Central memory CD8-positive, alpha-beta T cell (primary cell): ENCODE measurements around the gene HLA-DQA2.
"Not testable (repeated sequence)": the region's sequence is repeated elsewhere in the genome, so short reads cannot be mapped to it uniquely, and the experiment has no call there.

Source experiments
- ATAC-seq: fragments of 150-1000 bp; cut with Tn5 transposase; replicated peaks from 2 replicates; pipeline ENCODE4 v1.10.0; 2022; ENCODE audit warnings: mild to moderate bottlenecking, moderate FRiP score, moderate number of reproducible peaks; ENCODE audit not compliant: poor library complexity, severe bottlenecking; ENCODE audit errors: extremely low read depth
- DNase-seq, 2 donors: peaks; one replicate each; pipeline ENCODE4 v3.0.0; 2021; ENCODE audit warnings: low spot score in 2 of 2
- H3K27ac Mint-ChIP-seq: one replicate; pipeline ENCODE4 v1.8.0; 2022; ENCODE audit warnings: low read depth, mild to moderate bottlenecking, moderate library complexity, mixed read lengths
- H3K27me3 Mint-ChIP-seq: one replicate; pipeline ENCODE4 v1.8.0; 2022; ENCODE audit warnings: mixed read lengths
- H3K36me3 Mint-ChIP-seq: one replicate; pipeline ENCODE4 v1.8.0; 2022; ENCODE audit warnings: mild to moderate bottlenecking, moderate library complexity, mixed read lengths; ENCODE audit not compliant: insufficient read depth
- H3K4me1 Mint-ChIP-seq: one replicate; pipeline ENCODE4 v1.8.0; 2022; ENCODE audit warnings: mixed read lengths
- H3K4me3 Mint-ChIP-seq: one replicate; pipeline ENCODE4 v1.8.0; 2022; ENCODE audit warnings: mild to moderate bottlenecking, moderate library complexity, mixed read lengths
- H3K9me3 Mint-ChIP-seq: one replicate; pipeline ENCODE4 v1.8.0; 2022; ENCODE audit warnings: mixed read lengths

Gene HLA-DQA2

DNA sequence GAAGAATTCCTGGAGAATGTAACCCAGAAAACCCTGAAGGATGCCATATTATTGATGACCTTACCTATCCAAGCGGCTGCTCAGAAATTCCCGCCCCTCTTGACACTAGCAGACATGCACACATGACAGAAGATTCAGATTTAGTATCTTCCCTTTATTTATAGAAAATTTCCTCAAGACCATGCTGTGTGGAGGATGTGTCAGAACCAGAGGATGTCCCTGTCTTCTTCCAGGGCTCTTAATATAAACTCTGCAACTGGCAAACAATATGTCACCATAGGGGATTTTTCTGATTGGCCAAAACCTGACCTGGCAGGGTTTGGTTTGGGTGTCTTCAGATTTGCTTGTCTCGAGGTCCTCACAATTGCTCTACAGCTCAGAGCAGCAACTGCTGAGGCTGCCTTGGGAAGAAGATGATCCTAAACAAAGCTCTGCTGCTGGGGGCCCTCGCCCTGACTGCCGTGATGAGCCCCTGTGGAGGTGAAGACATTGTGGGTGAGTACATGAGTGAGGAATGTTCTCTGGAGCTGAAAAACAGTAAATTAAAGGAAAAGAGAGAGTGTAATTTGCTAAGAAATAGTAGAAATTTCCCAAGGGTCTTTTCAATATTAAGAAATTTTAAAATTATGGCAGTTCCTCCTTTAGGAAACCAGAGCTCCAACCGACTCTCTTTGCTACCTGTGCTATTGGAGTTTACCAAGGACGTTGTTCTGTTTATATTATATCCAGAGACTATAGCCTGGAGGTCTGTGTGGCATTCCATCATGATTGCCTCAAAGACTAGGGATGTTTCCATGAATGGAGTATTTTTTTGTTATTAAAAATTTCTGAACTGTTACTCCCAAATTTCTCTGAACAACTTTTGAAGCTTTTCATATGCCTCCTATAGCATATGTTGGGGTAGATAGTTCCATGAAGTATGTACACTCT lies at the start of gene HLA-DQA2:
Gene HLA-DQA2, plus strand, starts transcription at position 361 of the 930 bp plus-strand sequence. Its CDS starts 53 bp downstream, at position 414.
- H3K27me3 Mint-ChIP-seq = peaks cover 80% of the 10 kb centered on the region
- DNase-seq = no peak
- no peak within 1 kb of the TSS for H3K27ac Mint-ChIP-seq
- no peak within 1 kb of the TSS for H3K4me3 Mint-ChIP-seq
- ATAC-seq = no peak
- no peaks in the 10 kb centered on the region for H3K4me1 Mint-ChIP-seq
- H3K36me3 Mint-ChIP-seq = peaks cover 2% of the 10 kb centered on the region
- H3K9me3 Mint-ChIP-seq = no peaks in the 10 kb centered on the region

DNA sequence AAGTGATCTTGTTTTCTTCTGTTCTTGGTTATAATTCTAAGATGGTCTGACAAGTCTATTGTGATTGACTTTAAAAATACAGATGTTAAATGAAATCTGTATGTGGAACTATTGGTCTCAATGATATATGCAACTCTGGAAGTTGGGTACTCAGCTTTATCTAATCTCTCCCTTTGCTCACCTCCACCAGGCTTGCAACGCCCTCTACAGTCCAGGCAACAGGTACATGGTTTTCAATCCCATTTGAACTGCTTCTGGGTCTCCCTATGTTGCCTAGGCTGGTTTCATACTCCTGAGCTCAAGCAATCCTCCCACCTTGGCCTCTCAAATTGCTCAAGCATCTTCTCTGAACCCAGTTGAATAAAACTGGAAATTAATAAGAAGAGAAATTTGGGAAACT lies 49.2 kb upstream of the HLA-DQA2 start:
- peak; percentile 37 to 54 for DNase-seq
- peaks cover 18% of the 10 kb centered on the region for H3K4me1 Mint-ChIP-seq
- H3K27ac Mint-ChIP-seq = no peak overlapping the region

DNA sequence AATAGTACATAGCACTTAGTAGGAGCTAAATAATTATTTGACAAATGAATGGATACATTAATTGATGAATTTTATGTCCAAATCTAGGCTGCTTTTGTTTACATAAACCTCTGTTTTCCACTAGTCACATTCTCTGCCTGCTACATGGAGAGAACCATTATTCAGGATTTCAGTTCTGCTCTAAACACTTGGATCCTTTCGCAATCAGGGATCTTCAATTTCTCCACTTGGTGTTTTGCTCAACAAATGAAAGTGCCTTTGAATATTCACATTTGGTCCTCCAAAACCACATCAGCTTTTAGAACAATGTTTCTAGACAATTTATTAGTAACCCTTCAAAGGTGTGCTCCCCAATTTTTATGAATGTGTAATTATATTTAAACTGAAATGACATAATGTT lies 44.2 kb upstream of the HLA-DQA2 start:
- Mint-ChIP-seq H3K9me3 (no peaks in the 10 kb centered on the region), H3K4me3 (no peak overlapping the region), H3K27me3 (peaks cover 69% of the 10 kb centered on the region), H3K36me3 (no peaks in the 10 kb centered on the region), H3K27ac (no peak overlapping the region), H3K4me1 (peaks cover 8% of the 10 kb centered on the region)
- no peak for DNase-seq
- ATAC-seq = no peak

More for the DNA sequence above, 49.2 kb upstream of the HLA-DQA2 start:
- ATAC-seq = peak; percentile 75
- H3K4me3 Mint-ChIP-seq = no peak overlapping the region
- no peaks in the 10 kb centered on the region for H3K9me3 Mint-ChIP-seq
- H3K27me3 Mint-ChIP-seq = peaks cover 34% of the 10 kb centered on the region
- no peaks in the 10 kb centered on the region for H3K36me3 Mint-ChIP-seq

DNA sequence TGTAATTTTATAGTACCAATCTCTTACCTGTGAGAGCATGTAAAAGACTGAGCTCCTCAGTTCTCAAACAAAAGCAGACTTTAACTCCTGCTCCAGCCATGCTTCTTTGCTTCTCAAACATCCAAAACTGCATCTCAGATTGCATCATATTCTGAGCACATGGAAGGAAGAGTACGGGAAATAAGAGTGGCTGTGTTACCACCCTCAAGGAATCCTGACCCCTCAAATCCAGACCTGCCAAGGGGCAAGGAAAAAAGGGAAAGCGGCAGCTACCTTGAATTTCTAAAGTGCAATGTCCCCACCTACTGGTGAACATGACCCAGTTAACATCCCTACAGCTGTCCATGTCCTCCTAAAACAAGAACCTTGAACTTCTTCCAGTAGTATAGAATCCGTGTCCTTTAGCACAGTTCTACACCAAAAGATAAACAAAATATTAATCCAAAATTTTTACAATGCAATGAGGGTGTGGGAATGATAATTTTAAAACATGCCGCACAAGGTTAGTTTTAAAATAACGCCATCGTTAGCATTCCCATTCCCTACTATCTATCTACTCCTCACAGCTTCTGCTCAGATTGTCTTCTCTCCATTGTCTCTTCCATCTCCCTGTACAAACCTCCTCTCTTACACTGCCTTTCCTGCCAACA lies 40.7 kb upstream of the HLA-DQA2 start:
- Mint-ChIP-seq H3K36me3 (no peaks in the 10 kb centered on the region), H3K4me3 (no peak overlapping the region), H3K27me3 (peaks cover 58% of the 10 kb centered on the region), H3K4me1 (peaks cover 5% of the 10 kb centered on the region), H3K27ac (no peak overlapping the region), H3K9me3 (no peaks in the 10 kb centered on the region)
- DNase-seq = peak in 1 of 2 donors; percentile 15
- ATAC-seq = peak; percentile 62

DNA sequence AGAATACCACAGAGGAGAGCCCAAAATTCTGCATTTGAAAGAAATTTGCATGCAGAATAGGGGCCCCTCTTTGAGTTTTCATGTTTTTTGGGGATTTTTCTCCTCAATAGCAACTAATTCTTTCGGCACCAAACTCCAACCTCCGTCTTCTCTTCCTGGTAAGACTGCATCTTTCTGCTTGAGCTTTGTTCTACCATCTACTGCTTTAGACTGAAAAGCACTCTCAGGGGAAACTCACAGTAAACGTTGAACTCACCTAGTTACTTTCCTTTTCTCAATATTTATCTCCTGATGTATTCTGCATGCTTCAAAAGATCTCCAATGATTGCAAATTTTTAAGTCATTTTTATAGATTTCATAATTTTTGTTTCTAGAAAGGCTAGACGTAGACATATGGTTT lies 37.8 kb upstream of the HLA-DQA2 start:
- no peak overlapping the region for H3K4me3 Mint-ChIP-seq
- H3K9me3 Mint-ChIP-seq = no peaks in the 10 kb centered on the region
- H3K27ac Mint-ChIP-seq = no peak overlapping the region
- H3K4me1 Mint-ChIP-seq = peaks cover 5% of the 10 kb centered on the region
- DNase-seq (no peak), ATAC-seq (no peak)
- H3K36me3 Mint-ChIP-seq = no peaks in the 10 kb centered on the region
- peaks cover 49% of the 10 kb centered on the region for H3K27me3 Mint-ChIP-seq

DNA sequence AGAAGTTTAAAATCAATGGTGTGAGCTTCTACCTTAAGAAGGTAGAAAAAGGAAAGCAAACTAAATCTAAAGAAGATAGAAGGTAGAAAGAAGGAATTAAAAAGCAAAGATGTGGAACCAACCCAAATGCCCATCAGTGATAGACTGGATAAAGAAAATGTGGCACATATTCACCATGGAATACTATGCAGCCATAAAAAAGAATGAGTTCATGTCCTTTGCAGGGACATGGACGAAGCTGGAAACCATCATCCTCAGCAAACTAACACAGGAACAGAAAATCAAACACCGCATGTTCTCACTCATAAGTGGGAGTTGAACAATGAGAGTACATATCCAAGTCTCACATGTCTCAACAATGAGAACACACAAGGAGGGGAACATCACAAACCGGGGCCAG lies 36.0 kb upstream of the HLA-DQA2 start:
- ATAC-seq, H3K9me3 Mint-ChIP-seq, H3K4me3 Mint-ChIP-seq, H3K4me1 Mint-ChIP-seq, H3K27ac Mint-ChIP-seq, H3K36me3 Mint-ChIP-seq, DNase-seq: not testable (repeated sequence)
- H3K27me3 Mint-ChIP-seq = peaks cover 38% of the 10 kb centered on the region

DNA sequence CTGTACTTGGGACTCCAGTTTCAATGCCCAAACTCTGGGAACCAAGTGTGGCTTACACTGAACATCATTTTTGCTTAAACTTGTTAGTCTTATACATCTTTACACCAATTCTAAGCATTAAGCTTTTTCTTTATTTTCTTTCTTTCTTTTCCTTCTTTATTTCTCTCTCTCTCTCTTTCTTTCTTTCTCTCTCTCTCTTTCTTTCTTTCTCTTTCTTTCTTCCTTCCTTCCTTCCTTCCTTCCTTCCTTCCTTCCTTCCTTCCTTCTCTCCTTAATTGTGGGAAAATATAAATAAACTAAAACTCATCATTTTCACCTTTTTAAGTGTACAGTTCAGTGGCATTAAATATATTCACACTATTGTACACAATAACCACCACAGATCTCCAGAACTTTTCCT lies 31.6 kb upstream of the HLA-DQA2 start:
- Mint-ChIP-seq H3K36me3 (no peaks in the 10 kb centered on the region), H3K9me3 (no peaks in the 10 kb centered on the region), H3K4me3 (no peak overlapping the region), H3K4me1 (no peaks in the 10 kb centered on the region), H3K27me3 (peaks cover 3% of the 10 kb centered on the region), H3K27ac (no peak overlapping the region)
- DNase-seq (no peak), ATAC-seq (no peak)

DNA sequence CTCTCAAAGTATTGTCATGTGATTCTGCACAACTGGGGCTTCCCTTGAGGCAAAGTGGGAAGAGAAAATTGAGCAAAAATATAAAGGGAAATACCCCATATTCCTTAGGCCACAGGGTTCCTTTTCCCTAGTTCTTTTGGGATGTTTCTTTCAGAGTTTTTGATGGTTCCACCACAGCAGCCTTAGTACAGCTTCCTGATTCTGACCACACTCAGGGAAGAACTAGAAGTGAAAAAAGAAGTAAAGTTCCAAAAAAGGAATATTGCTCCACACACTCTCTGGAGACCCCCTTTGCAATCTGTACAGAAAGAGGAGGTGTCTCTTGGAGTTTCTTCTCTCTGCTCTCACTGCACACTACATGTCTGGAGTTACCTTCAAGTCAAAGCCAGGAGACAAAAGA lies 27.9 kb upstream of the HLA-DQA2 start:
- no peaks in the 10 kb centered on the region for H3K4me1 Mint-ChIP-seq
- no peak for DNase-seq
- no peak overlapping the region for H3K27ac Mint-ChIP-seq
- H3K27me3 Mint-ChIP-seq = peaks cover 23% of the 10 kb centered on the region
- ATAC-seq = no peak
- H3K36me3 Mint-ChIP-seq = no peaks in the 10 kb centered on the region
- no peak overlapping the region for H3K4me3 Mint-ChIP-seq
- H3K9me3 Mint-ChIP-seq = no peaks in the 10 kb centered on the region

DNA sequence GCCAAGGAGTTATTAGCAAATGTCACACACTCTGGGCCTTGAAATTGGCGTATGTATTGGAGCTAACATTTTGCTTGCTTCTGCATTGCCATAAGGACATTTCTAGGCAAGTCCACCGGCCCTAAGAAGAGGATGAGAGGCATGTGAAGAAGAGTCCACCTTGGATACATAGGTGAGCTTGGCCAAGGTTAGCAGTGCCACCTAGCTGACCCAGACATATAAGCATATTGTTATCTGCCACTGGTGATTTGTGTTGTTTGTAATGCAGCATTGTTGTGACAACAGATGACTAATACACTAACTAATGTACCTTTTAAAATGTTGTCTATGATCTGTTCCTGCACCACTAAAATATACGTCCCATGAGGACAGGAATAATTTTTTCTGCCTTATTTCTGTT lies 24.8 kb upstream of the HLA-DQA2 start:
- H3K36me3 Mint-ChIP-seq = no peaks in the 10 kb centered on the region
- no peak for DNase-seq
- H3K4me3 Mint-ChIP-seq = no peak overlapping the region
- no peaks in the 10 kb centered on the region for H3K4me1 Mint-ChIP-seq
- H3K9me3 Mint-ChIP-seq = no peaks in the 10 kb centered on the region
- peaks cover 54% of the 10 kb centered on the region for H3K27me3 Mint-ChIP-seq
- no peak for ATAC-seq
- H3K27ac Mint-ChIP-seq = no peak overlapping the region

DNA sequence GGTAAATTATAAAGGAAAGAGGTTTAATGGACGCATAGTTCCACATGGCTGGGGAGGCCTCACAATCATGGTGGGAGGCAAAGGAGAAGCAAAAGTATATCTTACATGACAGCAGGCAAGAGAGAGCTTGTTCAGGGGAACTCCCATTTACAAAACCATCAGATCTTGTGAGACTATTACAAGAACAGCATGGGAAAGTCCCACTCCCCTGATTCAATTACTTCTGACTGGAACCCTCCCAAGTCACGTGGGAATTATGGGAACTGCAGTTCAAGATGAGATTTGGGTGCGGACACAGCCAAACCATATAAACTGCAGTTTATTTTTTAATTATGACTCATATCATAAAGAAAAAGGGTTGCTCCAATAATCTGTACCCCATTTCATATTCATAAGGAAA lies 22.3 kb upstream of the HLA-DQA2 start:
- Mint-ChIP-seq H3K27me3 (peaks cover 65% of the 10 kb centered on the region), H3K9me3 (no peaks in the 10 kb centered on the region), H3K4me3 (no peak overlapping the region), H3K4me1 (no peaks in the 10 kb centered on the region), H3K27ac (no peak overlapping the region), H3K36me3 (no peaks in the 10 kb centered on the region)
- no peak for DNase-seq
- ATAC-seq = no peak

DNA sequence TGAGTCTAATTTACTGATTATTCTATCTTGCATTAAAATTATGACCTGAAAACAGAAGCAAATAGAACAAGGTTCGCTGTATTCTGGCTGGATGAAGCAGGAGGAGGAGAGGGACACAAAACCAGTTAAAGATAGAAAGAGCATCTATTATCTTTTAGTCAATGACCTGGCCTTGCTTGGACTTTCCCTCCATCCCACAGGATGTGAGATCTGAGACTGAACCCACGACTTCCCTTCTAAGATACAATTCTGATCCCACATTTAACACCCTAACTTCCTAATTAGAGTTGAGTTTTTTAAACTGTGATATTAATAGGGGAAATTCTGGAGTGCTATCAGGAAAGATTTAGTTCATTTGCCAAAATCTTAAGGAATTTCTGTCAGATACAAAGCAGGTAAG lies 3.1 kb upstream of the HLA-DQA2 start:
- ATAC-seq (no peak), DNase-seq (no peak)
- peaks cover 80% of the 10 kb centered on the region for H3K27me3 Mint-ChIP-seq
- H3K36me3 Mint-ChIP-seq = peaks cover 2% of the 10 kb centered on the region
- H3K27ac Mint-ChIP-seq = no peak overlapping the region
- no peak overlapping the region for H3K4me3 Mint-ChIP-seq
- no peaks in the 10 kb centered on the region for H3K9me3 Mint-ChIP-seq
- no peaks in the 10 kb centered on the region for H3K4me1 Mint-ChIP-seq

DNA sequence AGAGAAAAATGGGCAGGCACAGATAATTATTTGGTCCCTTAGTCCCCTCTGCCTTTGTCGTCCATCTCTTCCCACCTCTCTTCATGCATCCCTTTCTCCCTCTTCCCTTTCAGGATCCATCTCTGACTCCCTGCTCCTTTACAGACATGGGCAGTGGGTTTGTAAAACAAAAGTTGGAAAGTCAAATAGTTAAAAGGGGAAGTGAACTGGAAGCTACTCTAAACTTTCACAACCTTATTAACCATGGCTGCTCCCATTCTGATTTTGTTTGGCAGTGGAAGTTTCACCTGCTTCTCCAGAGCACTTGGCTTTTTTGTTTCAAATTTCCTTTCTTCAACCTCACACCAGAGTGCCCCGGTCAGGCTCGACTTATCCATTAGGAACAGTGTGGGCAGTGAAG lies 1.2 kb downstream of the HLA-DQA2 start:
- DNase-seq (no peak), ATAC-seq (no peak)
- no peaks in the 10 kb centered on the region for H3K4me1 Mint-ChIP-seq
- H3K27me3 Mint-ChIP-seq = peaks cover 85% of the 10 kb centered on the region
- no peaks in the 10 kb centered on the region for H3K9me3 Mint-ChIP-seq
- no peak overlapping the region for H3K27ac Mint-ChIP-seq
- H3K36me3 Mint-ChIP-seq = peaks cover 2% of the 10 kb centered on the region
- H3K4me3 Mint-ChIP-seq = no peak overlapping the region

DNA sequence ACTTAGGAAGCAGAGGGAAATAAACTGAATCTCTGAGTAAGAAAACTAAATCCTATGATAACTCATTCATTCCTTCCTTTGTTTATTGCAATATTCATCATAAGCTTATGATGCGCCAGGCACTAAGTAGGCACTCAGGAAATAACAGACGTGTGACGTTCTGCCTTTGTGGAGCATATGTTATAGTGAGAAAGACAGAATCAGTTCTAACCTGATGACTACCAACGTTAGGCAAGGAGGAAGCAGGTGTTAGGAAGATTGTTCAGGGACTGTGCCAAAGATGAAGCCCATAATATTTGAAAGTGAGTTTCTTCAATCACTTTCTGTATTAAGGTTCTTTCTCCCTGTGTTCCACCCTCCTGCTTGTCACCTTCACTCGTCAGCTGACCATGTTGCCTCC lies 3.6 kb downstream of the HLA-DQA2 start:
- peaks cover 81% of the 10 kb centered on the region for H3K27me3 Mint-ChIP-seq

More for the DNA sequence above, 3.6 kb downstream of the HLA-DQA2 start:
- H3K36me3 Mint-ChIP-seq = peaks cover 2% of the 10 kb centered on the region
- no peak overlapping the region for H3K4me3 Mint-ChIP-seq
- H3K27ac Mint-ChIP-seq = no peak overlapping the region
- no peaks in the 10 kb centered on the region for H3K9me3 Mint-ChIP-seq
- no peaks in the 10 kb centered on the region for H3K4me1 Mint-ChIP-seq
- ATAC-seq (no peak), DNase-seq (no peak)
